DOHH2 (cell line): Measurements from ENCODE around the gene PLXNC1.

ENCODE experiments used
- H3F3A ChIP-seq: fragments of 200-600 bp; sonication (generic), shearing (Covaris generic); 2 replicates; pipeline ENCODE4 v1.6.0; 2016; ENCODE audit warnings: antibody characterized with exemption, mild to moderate bottlenecking; ENCODE audit not compliant: control insufficient read depth, insufficient read depth
- H3K27ac ChIP-seq: fragments of 200-600 bp; sonication (generic); 2 replicates; pipeline ENCODE4 v1.5.1; 2014; ENCODE audit warnings: low read depth, mild to moderate bottlenecking, low read length, moderate library complexity
- H3K27me3 ChIP-seq: fragments of 200-600 bp; sonication (generic); 2 replicates; pipeline ENCODE4 v1.6.1; 2014; ENCODE audit warnings: mild to moderate bottlenecking, low read length, mixed read lengths; ENCODE audit not compliant: control insufficient read depth
- H3K36me3 ChIP-seq: fragments of 200-600 bp; sonication (generic); 2 replicates; pipeline ENCODE4 v1.6.1; 2014; ENCODE audit warnings: mild to moderate bottlenecking, low read length, moderate library complexity, mixed read lengths; ENCODE audit not compliant: control insufficient read depth
- H3K4me1 ChIP-seq: fragments of 200-600 bp; sonication (generic); 2 replicates; pipeline ENCODE4 v1.6.1; 2014; ENCODE audit warnings: mild to moderate bottlenecking, low read length, mixed read lengths; ENCODE audit not compliant: control insufficient read depth
- H3K4me2 ChIP-seq: fragments of 200-600 bp; sonication (generic); 2 replicates; pipeline ENCODE4 v1.6.0; 2014; ENCODE audit warnings: mild to moderate bottlenecking, low read length, moderate library complexity
- H3K4me3 ChIP-seq: fragments of 200-600 bp; sonication (generic); 2 replicates; pipeline ENCODE4 v1.5.1; 2014; ENCODE audit warnings: mild to moderate bottlenecking, low read length, mixed read lengths
- H3K79me2 ChIP-seq: fragments of 200-600 bp; sonication (generic); 2 replicates; pipeline ENCODE4 v1.6.1; 2014; ENCODE audit warnings: mild to moderate bottlenecking, low read length, mixed read lengths; ENCODE audit not compliant: control insufficient read depth
- H3K9me2 ChIP-seq: fragments of 200-600 bp; sonication (generic); replicated peaks from 2 replicates; pipeline ENCODE4 v1.6.1; 2014; ENCODE audit warnings: mild to moderate bottlenecking, low read length, mixed read lengths; ENCODE audit not compliant: control insufficient read depth
- H3K9me3 ChIP-seq: fragments of 200-600 bp; sonication (generic); 2 replicates; pipeline ENCODE4 v1.6.1; 2014; ENCODE audit warnings: antibody characterized with exemption, low read length, mixed read lengths; ENCODE audit not compliant: control insufficient read depth, insufficient read depth
- H4K20me1 ChIP-seq: fragments of 200-600 bp; sonication (generic); 2 replicates; pipeline ENCODE4 v1.6.0; 2014; ENCODE audit warnings: low read depth, mild to moderate bottlenecking, antibody characterized with exemption, low read length, moderate library complexity; ENCODE audit not compliant: control insufficient read depth, insufficient read depth
- CTCF ChIP-seq: fragments of 200-600 bp; sonication (generic); IDR thresholded peaks from one replicate; pipeline ENCODE4 v1.5.1; 2014; ENCODE audit warnings: antibody characterized with exemption, mild to moderate bottlenecking, low read depth, low read length; ENCODE audit not compliant: poor library complexity, severe bottlenecking
- EZH2phosphoT487 ChIP-seq: fragments of 200-600 bp; sonication (generic); IDR thresholded peaks from 2 replicates; pipeline ENCODE4 v1.6.1; 2017; ENCODE audit warnings: borderline replicate concordance, mild to moderate bottlenecking, antibody characterized with exemption, low read length, moderate library complexity, mixed read lengths

Gene PLXNC1

GRCh38 chr12:94162108-94162507, 13.7 kb downstream of the PLXNC1 start:
- H3K36me3 ChIP-seq = no peaks in the 10 kb centered on the region
- H3K9me3 ChIP-seq = no peaks in the 10 kb centered on the region
- no peak overlapping the region for H3K4me2 ChIP-seq
- no peak overlapping the region for H3K27ac ChIP-seq
- no peaks in the 10 kb centered on the region for H3F3A ChIP-seq
- H4K20me1 ChIP-seq = no peaks in the 10 kb centered on the region
- no peak for TF ChIP-seq EZH2phosphoT487
- no peak for TF ChIP-seq CTCF
- peaks cover 29% of the 10 kb centered on the region for H3K4me1 ChIP-seq
- no peaks in the 10 kb centered on the region for H3K27me3 ChIP-seq
- H3K4me3 ChIP-seq = no peak overlapping the region
- no peaks in the 10 kb centered on the region for H3K9me2 ChIP-seq
- no peaks in the 10 kb centered on the region for H3K79me2 ChIP-seq

GRCh38 chr12:94163850-94164249, 15.5 kb downstream of the PLXNC1 start:
- H4K20me1 ChIP-seq = no peaks in the 10 kb centered on the region
- no peaks in the 10 kb centered on the region; the same call in 1 of the 2 replicates for H3K27me3 ChIP-seq
- no peaks in the 10 kb centered on the region for H3K9me3 ChIP-seq
- H3K27ac ChIP-seq = no peak overlapping the region
- H3K9me2 ChIP-seq = no peaks in the 10 kb centered on the region
- peaks cover 11% of the 10 kb centered on the region for H3K4me1 ChIP-seq
- no peak overlapping the region for H3K4me3 ChIP-seq
- H3K79me2 ChIP-seq = no peaks in the 10 kb centered on the region
- no peak for TF ChIP-seq EZH2phosphoT487
- TF ChIP-seq CTCF = no peak
- H3F3A ChIP-seq = no peaks in the 10 kb centered on the region
- no peak overlapping the region for H3K4me2 ChIP-seq
- no peaks in the 10 kb centered on the region for H3K36me3 ChIP-seq

GRCh38 chr12:94165138-94165537, 16.8 kb downstream of the PLXNC1 start:
- Histone ChIP-seq H3K4me2 (no peak overlapping the region), H3F3A (no peaks in the 10 kb centered on the region), H4K20me1 (no peaks in the 10 kb centered on the region), H3K27ac (no peak overlapping the region), H3K9me2 (no peaks in the 10 kb centered on the region), H3K36me3 (no peaks in the 10 kb centered on the region), H3K79me2 (no peaks in the 10 kb centered on the region), H3K4me1 (no peaks in the 10 kb centered on the region), H3K27me3 (no peaks in the 10 kb centered on the region; the same call in 1 of the 2 replicates), H3K4me3 (no peak overlapping the region), H3K9me3 (no peaks in the 10 kb centered on the region)
- TF ChIP-seq EZH2phosphoT487 = no peak
- TF ChIP-seq CTCF = no peak
